CD14-positive monocyte (primary cell): ENCODE data around the gene HDAC4. TPM values are rescaled to one million over a fixed set of nuclear protein-coding genes. Genes with fewer than 3 reads are reported as not detected.

Experiments
- DNase-seq, 3 donors: peaks; one replicate each; pipeline ENCODE4 v3.0.0-alpha.2; 2011 to 2022
- H2AFZ ChIP-seq: 2 replicates; pipeline ENCODE4 v1.6.0; 2012; ENCODE audit warnings: mild to moderate bottlenecking, low read depth, low read length, inconsistent platforms; ENCODE audit not compliant: insufficient read depth, poor library complexity, severe bottlenecking
- H3K27ac ChIP-seq, 2 donors: 1 replicate in 1 of 2; 2 replicates in 1 of 2; pipeline ENCODE4 v1.5.1; 2012 to 2013; ENCODE audit warnings: low read length in 2 of 2, control low read depth in 1 of 2, inconsistent platforms in 1 of 2, low read depth in 1 of 2, mild to moderate bottlenecking in 1 of 2
- H3K27me3 ChIP-seq, 2 donors: one replicate each; pipeline versions ENCODE4 v1.6.0 to v1.6.1; 2011 to 2013; ENCODE audit warnings: low read length in 2 of 2; ENCODE audit not compliant: control insufficient read depth in 2 of 2, insufficient read depth in 2 of 2
- H3K36me3 ChIP-seq, 2 donors: replicated peaks in 1 of 2; 1 replicate in 1 of 2; 2 replicates in 1 of 2; pipeline versions ENCODE4 v1.5.1 to v1.6.1; 2012 to 2013; ENCODE audit warnings: low read length in 2 of 2, control low read depth in 1 of 2, inconsistent platforms in 1 of 2, mild to moderate bottlenecking in 1 of 2; ENCODE audit not compliant: insufficient read depth in 2 of 2, control insufficient read depth in 1 of 2
- H3K4me1 ChIP-seq, 2 donors: 1 replicate in 1 of 2; 2 replicates in 1 of 2; pipeline versions ENCODE4 v1.5.1 to v1.6.1; 2012 to 2013; ENCODE audit warnings: low read length in 2 of 2, control low read depth in 1 of 2, inconsistent platforms in 1 of 2, mild to moderate bottlenecking in 1 of 2, moderate library complexity in 1 of 2; ENCODE audit not compliant: insufficient read depth in 2 of 2, control insufficient read depth in 1 of 2
- H3K4me2 ChIP-seq: replicated peaks from 2 replicates; pipeline ENCODE3; 2012; ENCODE audit warnings: low read length, moderate library complexity, mild to moderate bottlenecking; ENCODE audit not compliant: poor library complexity, severe bottlenecking; ENCODE audit errors: extremely low read depth
- H3K4me3 ChIP-seq, 3 experiments: fragments of 200-600 bp in 1 of 3; sonication (generic) in 1 of 3; replicated peaks in 1 of 3; 1 replicate in 2 of 3; 2 replicates in 1 of 3; pipeline ENCODE4 v1.5.1; 2011 to 2013; ENCODE audit warnings: low read length in 3 of 3, mild to moderate bottlenecking in 3 of 3, control low read depth in 2 of 3, low read depth in 2 of 3, inconsistent platforms in 1 of 3, moderate library complexity in 1 of 3
- H3K79me2 ChIP-seq: 2 replicates; pipeline ENCODE4 v1.6.0; 2012; ENCODE audit warnings: mild to moderate bottlenecking, control low read depth, inconsistent platforms, low read length, moderate library complexity; ENCODE audit not compliant: insufficient read depth
- H3K9ac ChIP-seq: 2 replicates; pipeline ENCODE4 v1.6.0; 2017; ENCODE audit warnings: low read length, mild to moderate bottlenecking; ENCODE audit not compliant: insufficient read depth, poor library complexity, severe bottlenecking
- H3K9me3 ChIP-seq, 2 donors: replicated peaks in 1 of 2; 1 replicate in 1 of 2; 2 replicates in 1 of 2; pipeline versions ENCODE4 v1.5.1 to v1.6.1; 2012 to 2013; ENCODE audit warnings: low read length in 2 of 2, control low read depth in 1 of 2; ENCODE audit not compliant: control insufficient read depth in 1 of 2, insufficient read depth in 1 of 2
- H4K20me1 ChIP-seq: 2 replicates; pipeline ENCODE4 v1.6.0; 2012; ENCODE audit warnings: mild to moderate bottlenecking, low read length, control low read depth, moderate library complexity; ENCODE audit not compliant: insufficient read depth
- H3K27ac Mint-ChIP-seq, 7 donors: one replicate each; pipeline ENCODE4 v1.8.0; 2020; ENCODE audit warnings: mild to moderate bottlenecking in 7 of 7, mixed read lengths in 7 of 7, moderate library complexity in 6 of 7, inconsistent platforms in 2 of 7
- H3K27me3 Mint-ChIP-seq, 3 donors: one replicate each; pipeline ENCODE4 v1.8.0; 2021 to 2022; ENCODE audit warnings: low read depth in 3 of 3, mild to moderate bottlenecking in 3 of 3, mixed read lengths in 3 of 3, moderate library complexity in 3 of 3, inconsistent platforms in 1 of 3
- H3K36me3 Mint-ChIP-seq, 2 donors: one replicate each; pipeline ENCODE4 v1.8.0; 2020; ENCODE audit warnings: mixed read lengths in 2 of 2, inconsistent platforms in 1 of 2, mild to moderate bottlenecking in 1 of 2
- H3K4me1 Mint-ChIP-seq: one replicate; pipeline ENCODE4 v1.8.0; 2020; ENCODE audit warnings: mild to moderate bottlenecking, mixed read lengths
- H3K4me3 Mint-ChIP-seq, 2 donors: one replicate each; pipeline ENCODE4 v1.8.0; 2020; ENCODE audit warnings: mild to moderate bottlenecking in 2 of 2, mixed read lengths in 2 of 2, moderate library complexity in 1 of 2
- H3K9me3 Mint-ChIP-seq, 7 donors: one replicate each; pipeline ENCODE4 v1.8.0; 2020 to 2022; ENCODE audit warnings: mixed read lengths in 7 of 7, mild to moderate bottlenecking in 6 of 7, moderate library complexity in 6 of 7, inconsistent platforms in 2 of 7
- CTCF ChIP-seq: fragments of 200-600 bp; IDR thresholded peaks from one replicate; pipeline ENCODE4 v1.8.0; 2022; ENCODE audit warnings: antibody characterized with exemption, mild to moderate bottlenecking
- WGBS: methylation state at CpG from one replicate; pipeline ENCODE4 v1.1.5; 2013; ENCODE audit warnings: missing lambda C conversion rate; ENCODE audit not compliant: insufficient coverage; 5-methylcytosine and 5-hydroxymethylcytosine counted together
- intact Hi-C, 2 donors: fragments of 100-400 bp; cut with micrococcal nuclease; formaldehyde crosslinking; loops; one replicate each; pipeline versions ENCODE4 v1.15.0 to v1.15.1; 2023
- polyA plus RNA-seq, 3 donors: library from polyadenylated mRNA; depleted of rRNA in 1 of 3; unstranded in 2 of 3; stranded (reverse) in 1 of 3; fragments of 300-500 nt in 2 of 3; fragments of >200 nt in 1 of 3; fragmentation: Illumina TruSeq in 2 of 3; gene quantifications; 1 replicate in 2 of 3; 2 replicates in 1 of 3; pipeline ENCODE4 v1.2.3, GENCODE V29; 2012 to 2021

The HDAC4 gene
- polyA plus RNA-seq, 3 donors, result 3.3 to 23.0 (median 4.5) TPM

GRCh38 chr2:239303711-239304532 is 96.9 kb downstream of the HDAC4 start:
- Histone ChIP-seq H3K9ac (no peak overlapping the region), H3K79me2 (peaks cover 96% of the 10 kb centered on the region), H3K9me3 (no peaks in the 10 kb centered on the region), H3K27ac (peak overlapping the region; percentile 28 to 72), H2AFZ (peak overlapping the region; percentile 64), H3K36me3 (peaks cover 0 to 4% of the 10 kb centered on the region in 2 donors), H3K4me1 (peaks cover 32 to 34% of the 10 kb centered on the region in 2 donors), H3K27me3 (no peaks in the 10 kb centered on the region), H4K20me1 (peaks cover 8% of the 10 kb centered on the region), H3K4me2 (peak overlapping the region; percentile 34), H3K4me3 (peak overlapping the region in 1 of 3 experiments; percentile 45)
- Mint-ChIP-seq H3K27ac (peak overlapping the region in 6 of 7 donors; percentile 31 to 95 (median 84)), H3K9me3 (no peaks in the 10 kb centered on the region), H3K36me3 (peaks cover 31 to 34% of the 10 kb centered on the region in 2 donors), H3K27me3 (no peaks in the 10 kb centered on the region), H3K4me1 (peaks cover 36% of the 10 kb centered on the region), H3K4me3 (peak overlapping the region; percentile 73 to 87)
- WGBS, result 88% methylated on average over 18 of the region's 21 CpGs
- no peak for DNase-seq
- no peak for TF ChIP-seq CTCF
- intact Hi-C loops, result no loop called here

- Mint-ChIP-seq H3K27me3 (no peaks in the 10 kb centered on the region), H3K9me3 (no peaks in the 10 kb centered on the region), H3K27ac (peak overlapping the region; percentile 66 to 95 (median 85)), H3K36me3 (peaks cover 31 to 32% of the 10 kb centered on the region in 2 donors), H3K4me1 (peaks cover 33% of the 10 kb centered on the region), H3K4me3 (peak overlapping the region; percentile 73 to 87)
- peaks cover 23 to 24% of the 10 kb centered on the region in 2 donors for H3K4me1 ChIP-seq
- intact Hi-C loops, result no loop called here
- H3K36me3 ChIP-seq, result peaks cover 0 to 4% of the 10 kb centered on the region in 2 donors
- peak overlapping the region; percentile 64 for H2AFZ ChIP-seq
- H3K4me3 ChIP-seq, result peak overlapping the region in 1 of 3 experiments; percentile 45
- H3K79me2 ChIP-seq, result peaks cover 96% of the 10 kb centered on the region
- peak overlapping the region; percentile 34 for H3K4me2 ChIP-seq
- DNase-seq, result peak; percentile 87 to 91 (median 88)
- H3K9ac ChIP-seq, result peak overlapping the region; percentile 29
- H4K20me1 ChIP-seq, result peaks cover 8% of the 10 kb centered on the region
- peak overlapping the region; percentile 28 to 72 for H3K27ac ChIP-seq
- TF ChIP-seq CTCF, result no peak
- H3K27me3 ChIP-seq, result no peaks in the 10 kb centered on the region
- 17% methylated on average over 24 of the region's 28 CpGs for WGBS
- H3K9me3 ChIP-seq, result no peaks in the 10 kb centered on the region
These were observed 97.8 kb downstream of the HDAC4 start for GRCh38 chr2:239302808-239303557.
